GM12875 (cell line): Measurements from ENCODE around the gene CLCN7.
"Not testable (repeated sequence)": the region's sequence is repeated elsewhere in the genome, so short reads cannot be mapped to it uniquely, and the experiment has no call there.

ENCODE experiments used
- H3K4me3 ChIP-seq: one replicate; pipeline ENCODE4 v1.5.1; 2011; ENCODE audit warnings: low read depth, low read length, control low read depth
- TF ChIP-seq, protein P1 (sequence below): IDR thresholded peaks from 2 replicates; pipeline ENCODE4 v1.5.1; 2011; ENCODE audit warnings: low read depth, mild to moderate bottlenecking, control low read depth, inconsistent platforms, low read length, moderate library complexity, borderline replicate concordance; ENCODE audit not compliant: insufficient read depth

The CLCN7 gene

DNA sequence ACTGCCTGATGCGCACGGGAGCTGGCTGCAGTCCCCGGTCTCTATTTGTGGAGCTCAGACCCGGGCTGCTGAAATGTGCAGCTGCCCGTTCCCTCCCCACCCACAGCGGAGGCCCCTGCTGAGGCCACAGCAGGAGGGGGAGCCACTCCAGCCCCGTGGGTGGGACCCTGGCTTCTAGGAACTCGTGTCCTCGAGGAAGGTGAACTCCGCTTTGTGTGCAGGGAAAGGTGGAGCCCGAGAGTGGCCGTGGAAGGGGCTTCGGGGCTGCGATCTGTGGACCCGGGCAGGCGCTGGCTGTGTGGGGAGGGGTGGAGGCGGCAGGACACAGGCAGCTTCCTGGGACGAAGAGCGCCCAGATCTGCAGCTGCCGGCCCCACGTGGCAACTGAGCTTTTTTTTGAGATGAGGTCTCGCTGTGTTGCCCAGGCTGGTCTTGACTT, 33.4 kb downstream of the CLCN7 start:
- no peak overlapping the region for H3K4me3 ChIP-seq
- TF ChIP-seq, protein P1, sequence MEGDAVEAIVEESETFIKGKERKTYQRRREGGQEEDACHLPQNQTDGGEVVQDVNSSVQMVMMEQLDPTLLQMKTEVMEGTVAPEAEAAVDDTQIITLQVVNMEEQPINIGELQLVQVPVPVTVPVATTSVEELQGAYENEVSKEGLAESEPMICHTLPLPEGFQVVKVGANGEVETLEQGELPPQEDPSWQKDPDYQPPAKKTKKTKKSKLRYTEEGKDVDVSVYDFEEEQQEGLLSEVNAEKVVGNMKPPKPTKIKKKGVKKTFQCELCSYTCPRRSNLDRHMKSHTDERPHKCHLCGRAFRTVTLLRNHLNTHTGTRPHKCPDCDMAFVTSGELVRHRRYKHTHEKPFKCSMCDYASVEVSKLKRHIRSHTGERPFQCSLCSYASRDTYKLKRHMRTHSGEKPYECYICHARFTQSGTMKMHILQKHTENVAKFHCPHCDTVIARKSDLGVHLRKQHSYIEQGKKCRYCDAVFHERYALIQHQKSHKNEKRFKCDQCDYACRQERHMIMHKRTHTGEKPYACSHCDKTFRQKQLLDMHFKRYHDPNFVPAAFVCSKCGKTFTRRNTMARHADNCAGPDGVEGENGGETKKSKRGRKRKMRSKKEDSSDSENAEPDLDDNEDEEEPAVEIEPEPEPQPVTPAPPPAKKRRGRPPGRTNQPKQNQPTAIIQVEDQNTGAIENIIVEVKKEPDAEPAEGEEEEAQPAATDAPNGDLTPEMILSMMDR, result no peak

DNA sequence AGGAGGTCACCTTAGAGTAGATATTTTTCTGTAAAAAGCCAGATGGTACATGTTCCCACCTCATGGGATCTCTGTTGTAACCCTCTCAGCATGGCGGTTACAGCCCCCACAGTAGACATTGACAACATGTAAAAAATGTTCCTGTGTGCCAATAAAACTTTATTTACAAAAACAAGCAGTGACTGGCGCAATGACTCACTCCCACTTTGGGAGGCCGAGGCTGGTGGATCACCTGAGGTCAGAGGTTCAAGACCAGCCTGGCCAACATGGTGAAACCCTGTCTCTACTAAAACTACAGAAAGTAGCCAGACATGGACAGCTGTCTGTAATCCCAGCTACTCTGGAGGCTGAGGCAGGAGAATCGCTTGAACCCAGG, 35.1 kb downstream of the CLCN7 start:
- not testable (repeated sequence) for H3K4me3 ChIP-seq

DNA sequence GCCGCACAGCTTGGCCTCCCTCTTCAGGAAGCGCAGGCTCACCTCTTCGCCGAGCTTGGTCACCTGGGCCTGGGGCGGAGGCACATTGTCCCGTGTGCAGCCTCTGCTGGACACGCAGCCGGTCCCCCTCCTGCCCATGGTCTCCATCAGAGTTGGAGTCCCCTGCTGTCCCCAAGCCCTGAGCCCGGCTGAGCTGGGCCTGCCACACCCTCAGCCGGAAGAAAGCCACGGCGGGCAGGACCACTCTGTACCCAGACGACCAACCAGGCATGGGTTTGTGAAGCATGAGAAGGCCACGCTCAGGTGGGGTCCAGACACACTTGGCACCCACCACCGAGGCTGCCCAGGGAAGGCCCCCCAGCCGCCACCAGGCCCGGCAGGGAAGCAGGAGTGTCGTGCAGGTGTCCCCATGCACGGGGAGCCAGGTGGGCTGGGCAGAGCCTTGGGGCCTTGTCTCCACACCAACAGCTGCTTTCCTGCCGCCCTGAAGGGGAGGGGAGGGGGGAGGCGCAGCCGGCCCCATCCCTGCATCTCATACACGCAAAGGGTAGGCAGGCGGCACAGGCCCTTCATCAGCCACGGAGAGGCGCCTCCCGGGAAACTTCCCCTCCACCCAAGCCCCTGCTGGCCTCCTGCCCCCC, 35.6 kb downstream of the CLCN7 start:
- no peak overlapping the region for H3K4me3 ChIP-seq
- TF ChIP-seq, protein P1, result no peak

DNA sequence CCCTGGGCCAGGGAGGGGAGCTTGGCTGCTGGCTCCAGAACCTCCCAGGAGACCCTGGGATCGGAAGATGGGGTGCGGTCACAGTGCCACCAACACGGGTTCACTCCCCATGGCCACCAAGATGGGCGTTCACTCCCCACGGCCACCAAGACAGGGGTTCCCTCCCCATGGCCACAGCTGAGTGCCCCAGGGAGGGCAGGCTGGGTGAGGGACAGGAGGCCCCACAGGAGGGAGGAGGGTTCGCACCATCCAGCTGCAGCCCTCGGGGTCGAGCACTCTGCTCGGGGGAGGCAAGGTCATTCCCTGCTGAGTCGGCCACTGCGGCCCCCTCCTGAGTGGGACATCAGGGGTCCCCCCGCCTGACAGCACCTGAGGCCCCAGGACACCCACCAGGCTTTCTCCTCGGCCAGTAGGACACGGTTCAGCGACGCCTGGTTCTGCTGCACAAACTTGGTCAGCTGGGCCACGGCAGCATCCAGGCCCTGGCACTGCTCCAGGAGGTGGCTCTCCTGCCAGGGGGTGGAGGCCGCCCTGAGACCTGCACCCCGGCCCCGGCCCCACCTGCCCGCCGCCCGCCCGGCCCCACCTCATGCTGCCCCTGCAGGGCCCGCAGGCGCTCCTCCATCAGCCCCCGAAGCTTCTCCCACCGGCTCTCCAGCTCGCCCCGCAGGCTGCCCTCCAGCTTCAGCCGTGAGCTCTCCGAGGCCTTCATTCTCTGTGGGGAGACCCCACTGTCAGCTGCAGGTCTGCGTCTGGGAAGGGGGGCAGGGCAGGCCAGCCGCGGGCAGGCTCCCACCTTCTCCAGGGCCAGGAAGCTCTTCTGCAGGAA, 36.4 kb downstream of the CLCN7 start:
- TF ChIP-seq, protein P1, result no peak
- no peak overlapping the region for H3K4me3 ChIP-seq

DNA sequence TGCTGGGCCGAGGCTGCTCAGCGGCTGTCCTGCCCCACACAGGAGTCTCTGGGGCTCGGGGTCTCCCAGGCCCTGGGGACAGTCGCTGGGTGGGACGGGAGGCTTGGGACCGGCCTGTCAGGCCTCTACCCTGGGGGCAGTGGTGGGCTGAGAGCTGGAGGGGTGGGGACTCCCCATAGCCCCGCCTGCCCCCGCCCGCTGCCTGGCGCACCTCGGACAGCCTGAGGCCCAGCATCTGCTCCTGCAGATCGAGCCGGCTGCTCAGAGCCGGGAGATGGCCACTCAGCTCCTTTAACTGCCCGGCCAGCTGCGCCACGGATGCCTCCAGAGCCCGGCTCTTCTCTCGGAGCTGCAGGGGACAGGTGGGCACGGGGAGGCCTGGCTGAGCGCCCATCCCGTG, 37.2 kb downstream of the CLCN7 start:
- H3K4me3 ChIP-seq, result no peak overlapping the region
- TF ChIP-seq, protein P1, result no peak

DNA sequence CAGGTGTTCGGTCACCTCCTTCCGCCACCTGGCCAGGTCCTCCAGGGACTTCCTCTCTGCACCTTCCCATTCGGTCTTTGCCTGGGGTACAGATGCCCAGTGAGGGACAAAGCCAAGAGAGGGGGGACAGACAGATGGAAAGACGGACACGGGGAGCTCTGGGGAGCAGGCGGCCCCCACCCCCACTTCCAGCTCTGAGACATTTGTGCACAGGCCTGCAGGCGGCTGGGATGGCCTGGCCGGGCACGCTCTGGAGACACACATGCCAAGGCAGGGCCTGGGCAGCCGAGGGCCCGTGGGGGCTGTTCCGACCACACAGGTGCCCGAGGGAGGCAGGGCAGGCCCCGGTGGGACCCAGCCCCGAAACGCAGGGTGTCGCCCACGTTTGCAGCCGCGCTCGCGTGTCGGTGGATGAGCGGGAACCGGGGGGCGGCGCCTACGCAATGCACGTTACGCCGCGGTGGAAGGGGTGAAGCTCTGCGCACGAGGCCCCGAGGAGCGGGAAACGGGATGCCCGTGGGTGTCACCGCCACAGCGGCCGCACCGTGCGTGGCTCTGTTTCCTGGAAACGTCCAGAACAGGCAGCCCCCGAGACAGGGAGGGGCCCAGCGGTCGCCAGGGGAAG, 38.0 kb downstream of the CLCN7 start:
- TF ChIP-seq, protein P1, result no peak
- no peak overlapping the region for H3K4me3 ChIP-seq

DNA sequence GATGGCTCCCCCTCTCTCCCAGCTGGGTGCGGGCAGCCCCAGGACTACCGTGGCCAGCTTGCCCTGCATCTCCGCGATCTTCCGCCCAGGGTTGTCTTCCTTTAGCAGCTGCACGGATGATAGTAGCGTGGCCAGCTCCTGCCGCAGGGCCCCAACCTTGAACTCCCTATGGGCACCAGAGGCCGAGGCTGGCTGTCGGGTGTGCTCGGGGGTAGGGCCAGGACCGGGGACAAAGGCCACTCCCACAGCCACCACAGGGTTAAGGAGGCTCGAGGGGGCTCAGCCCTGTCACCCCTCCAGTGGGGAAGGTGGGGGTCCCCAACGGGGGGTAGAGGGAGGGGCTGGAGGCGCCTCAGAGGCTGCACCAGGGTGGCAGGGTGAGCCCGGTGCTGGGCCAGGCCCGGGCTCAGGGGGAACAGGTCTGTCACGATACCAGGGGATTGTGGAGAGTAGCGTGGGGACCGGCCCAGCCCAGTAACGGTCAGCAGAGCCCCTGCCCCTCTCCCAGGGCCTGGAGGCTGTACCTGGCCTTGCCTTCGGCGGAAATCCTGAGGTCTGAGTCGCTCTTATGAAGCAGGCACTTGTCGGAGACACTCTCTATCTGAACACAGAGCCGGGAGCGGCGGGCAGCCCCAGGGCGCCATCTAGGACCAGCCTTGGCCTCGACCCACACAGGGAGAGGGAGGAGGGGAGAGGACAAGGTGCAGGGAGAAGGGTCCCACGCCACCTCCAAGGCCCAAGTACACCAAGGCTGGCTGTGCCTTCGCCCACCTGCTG, 38.7 kb downstream of the CLCN7 start:
- TF ChIP-seq, protein P1, result no peak
- H3K4me3 ChIP-seq, result no peak overlapping the region
